GM12865 (cell line): Measurements from ENCODE around the gene ZC3H10.

Experiments used
- DNase-seq: peaks from one replicate; pipeline ENCODE4 v3.0.0; 2010; ENCODE audit warnings: low read depth
- H3K4me3 ChIP-seq: 2 replicates; pipeline ENCODE4 v1.5.1; 2011; ENCODE audit warnings: mild to moderate bottlenecking, low read depth, low read length, control low read depth
- TF ChIP-seq, protein P1 (sequence below): IDR thresholded peaks from 2 replicates; pipeline ENCODE4 v1.5.1; 2011; ENCODE audit warnings: low read length, control low read depth, low read depth, inconsistent platforms; ENCODE audit not compliant: insufficient read depth; ENCODE audit errors: missing control alignments

Gene ZC3H10

DNA sequence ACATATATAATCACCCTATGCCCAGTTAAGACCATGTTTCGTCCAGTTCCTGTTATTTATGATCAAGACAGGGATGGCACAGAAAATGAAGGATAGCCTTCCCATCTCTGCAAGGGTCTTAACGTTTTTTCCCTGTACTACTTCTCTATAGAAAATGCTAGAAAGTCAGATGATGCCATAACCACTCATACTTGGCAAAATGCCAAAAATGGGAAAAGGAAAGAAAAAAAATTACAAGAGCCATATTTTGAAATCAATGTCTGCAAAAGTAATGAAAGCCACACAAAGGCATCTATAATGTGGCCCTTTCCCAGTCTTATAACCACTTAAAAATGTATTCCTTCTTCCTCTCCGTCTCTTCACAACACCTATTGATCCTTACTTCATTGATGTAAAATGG is 32.5 kb downstream of the ZC3H10 start:
- TF ChIP-seq, protein P1, sequence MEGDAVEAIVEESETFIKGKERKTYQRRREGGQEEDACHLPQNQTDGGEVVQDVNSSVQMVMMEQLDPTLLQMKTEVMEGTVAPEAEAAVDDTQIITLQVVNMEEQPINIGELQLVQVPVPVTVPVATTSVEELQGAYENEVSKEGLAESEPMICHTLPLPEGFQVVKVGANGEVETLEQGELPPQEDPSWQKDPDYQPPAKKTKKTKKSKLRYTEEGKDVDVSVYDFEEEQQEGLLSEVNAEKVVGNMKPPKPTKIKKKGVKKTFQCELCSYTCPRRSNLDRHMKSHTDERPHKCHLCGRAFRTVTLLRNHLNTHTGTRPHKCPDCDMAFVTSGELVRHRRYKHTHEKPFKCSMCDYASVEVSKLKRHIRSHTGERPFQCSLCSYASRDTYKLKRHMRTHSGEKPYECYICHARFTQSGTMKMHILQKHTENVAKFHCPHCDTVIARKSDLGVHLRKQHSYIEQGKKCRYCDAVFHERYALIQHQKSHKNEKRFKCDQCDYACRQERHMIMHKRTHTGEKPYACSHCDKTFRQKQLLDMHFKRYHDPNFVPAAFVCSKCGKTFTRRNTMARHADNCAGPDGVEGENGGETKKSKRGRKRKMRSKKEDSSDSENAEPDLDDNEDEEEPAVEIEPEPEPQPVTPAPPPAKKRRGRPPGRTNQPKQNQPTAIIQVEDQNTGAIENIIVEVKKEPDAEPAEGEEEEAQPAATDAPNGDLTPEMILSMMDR: no peak
- no peak overlapping the region for H3K4me3 ChIP-seq
- no peak for DNase-seq

DNA sequence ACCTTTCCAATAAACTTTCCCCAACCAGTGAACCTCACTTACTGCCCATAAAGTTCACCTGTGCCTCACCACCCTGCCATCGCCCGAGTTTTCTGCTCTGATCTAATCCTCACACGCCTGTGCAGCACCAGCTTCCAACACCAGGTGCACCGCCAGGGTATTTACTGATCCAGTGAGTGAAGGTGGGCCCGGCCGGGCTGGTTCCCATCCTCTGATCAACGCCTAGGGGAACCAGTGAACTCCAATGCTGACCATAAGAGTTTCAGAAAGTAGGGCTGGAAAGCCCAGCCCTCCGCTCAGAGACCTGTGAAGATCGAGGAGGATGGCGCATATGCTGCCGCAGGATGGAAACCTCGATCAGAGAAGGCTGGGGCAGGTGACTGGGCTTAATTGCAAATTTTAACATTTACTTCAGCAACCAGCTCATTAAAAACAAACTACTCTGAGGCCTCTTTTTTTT is 33.6 kb downstream of the ZC3H10 start:
- peak overlapping the region; percentile 85 for H3K4me3 ChIP-seq
- DNase-seq: peak; percentile 85
- TF ChIP-seq, protein P1: peak; percentile 57

DNA sequence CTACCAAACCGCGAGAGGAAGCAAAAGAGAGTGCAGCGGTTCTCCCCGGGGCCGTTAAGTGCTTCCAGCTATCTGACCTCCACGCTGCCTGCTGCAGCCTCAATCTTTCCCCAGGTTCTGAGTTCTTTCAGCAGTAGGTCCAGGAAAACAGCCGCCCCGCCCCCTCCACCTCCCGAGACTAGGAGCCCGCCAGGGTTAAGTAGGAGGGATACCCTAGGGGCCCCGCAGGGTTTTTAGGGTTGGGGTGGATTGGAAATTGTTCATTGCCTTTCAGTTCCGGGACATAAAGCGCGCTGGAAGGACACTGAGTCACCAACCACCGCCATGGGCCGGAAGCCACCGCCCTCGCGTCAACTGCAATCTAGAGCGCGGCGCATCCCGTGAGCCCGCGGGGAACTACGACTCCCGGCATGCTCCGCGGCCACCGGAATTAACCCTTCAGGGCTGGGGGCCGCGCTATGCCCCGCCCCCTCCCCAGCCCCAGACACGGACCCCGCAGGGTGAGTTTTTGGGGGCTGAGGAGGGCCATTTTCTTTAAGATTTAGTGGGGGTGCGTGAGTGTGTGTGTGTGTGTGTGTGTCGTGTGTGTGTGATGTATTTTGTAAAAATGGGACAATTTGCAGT is 34.2 kb downstream of the ZC3H10 start, which contains the start of gene MYL6B:
Gene MYL6B, plus strand, starts transcription at position 456 of the 624 bp plus-strand sequence. CDS start 1,332 bp downstream, outside the sequence.
- TF ChIP-seq, protein P1: no peak
- DNase-seq: peak; percentile 95

DNA sequence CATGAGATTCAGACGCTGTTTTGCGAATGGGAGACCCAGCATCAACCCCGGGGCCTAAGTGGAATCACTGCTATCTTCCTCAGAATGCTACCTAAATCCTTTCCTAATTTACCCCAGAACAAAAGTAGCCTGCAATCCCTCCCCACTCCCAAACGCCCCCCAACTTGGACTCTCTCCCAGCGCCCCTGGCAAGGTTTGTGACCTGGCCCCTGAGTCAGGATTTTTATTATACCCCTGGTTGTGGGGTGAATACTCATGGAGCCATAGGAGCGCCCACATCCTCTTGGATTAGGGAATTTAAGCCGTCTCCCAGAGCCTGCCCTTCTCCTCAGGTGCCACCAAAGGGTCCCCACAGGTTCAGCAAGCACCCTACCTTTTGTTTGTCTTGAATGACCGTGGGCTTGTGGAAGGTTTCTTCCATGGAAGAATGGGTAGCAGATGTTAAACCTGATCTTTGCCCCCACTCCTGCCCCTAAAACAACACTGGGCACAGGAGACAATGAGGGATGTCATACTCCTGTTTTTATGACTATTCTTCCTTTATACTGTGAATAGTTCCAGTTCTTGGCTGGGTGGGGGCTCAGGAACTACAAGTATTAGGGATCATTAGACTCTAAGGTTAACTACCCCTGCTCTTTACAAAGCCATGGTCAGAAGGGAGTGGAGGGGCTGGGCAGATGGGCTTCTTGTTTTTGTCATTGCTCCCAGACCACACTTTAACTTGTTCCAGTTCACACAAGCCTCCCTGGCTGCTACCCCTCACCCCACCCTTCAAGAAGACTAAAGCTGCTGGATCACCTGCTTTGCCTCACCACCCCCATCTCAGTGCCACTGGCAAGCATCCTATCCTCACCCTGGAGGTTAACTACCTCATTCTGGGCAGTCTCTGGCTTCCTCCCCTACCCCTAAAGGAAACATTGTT is 35.0 kb downstream of the ZC3H10 start:
- H3K4me3 ChIP-seq: peak overlapping the region; percentile 85
- TF ChIP-seq, protein P1: no peak
- DNase-seq: no peak

More for the DNA sequence above, 34.2 kb downstream of the ZC3H10 start, which contains the start of gene MYL6B:
- peak within 1 kb of the TSS; percentile 85 for H3K4me3 ChIP-seq

DNA sequence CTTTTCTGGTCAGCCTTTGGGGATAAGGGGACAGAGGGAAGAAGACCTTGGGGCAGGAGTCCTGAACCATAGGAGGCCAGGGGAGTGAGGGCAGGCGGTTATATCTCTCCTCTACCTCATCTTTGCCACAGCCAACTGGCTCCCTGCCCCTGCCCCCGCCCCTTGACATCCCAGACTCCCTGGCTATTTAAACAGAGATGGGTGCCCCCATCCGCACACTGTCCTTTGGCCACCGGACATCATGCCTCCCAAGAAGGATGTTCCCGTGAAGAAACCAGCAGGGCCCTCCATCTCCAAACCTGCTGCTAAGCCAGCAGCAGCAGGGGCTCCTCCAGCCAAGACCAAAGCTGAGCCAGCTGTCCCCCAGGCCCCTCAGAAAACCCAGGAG is 35.6 kb downstream of the ZC3H10 start:
- TF ChIP-seq, protein P1: no peak
- no peak overlapping the region for H3K4me3 ChIP-seq
- no peak for DNase-seq

DNA sequence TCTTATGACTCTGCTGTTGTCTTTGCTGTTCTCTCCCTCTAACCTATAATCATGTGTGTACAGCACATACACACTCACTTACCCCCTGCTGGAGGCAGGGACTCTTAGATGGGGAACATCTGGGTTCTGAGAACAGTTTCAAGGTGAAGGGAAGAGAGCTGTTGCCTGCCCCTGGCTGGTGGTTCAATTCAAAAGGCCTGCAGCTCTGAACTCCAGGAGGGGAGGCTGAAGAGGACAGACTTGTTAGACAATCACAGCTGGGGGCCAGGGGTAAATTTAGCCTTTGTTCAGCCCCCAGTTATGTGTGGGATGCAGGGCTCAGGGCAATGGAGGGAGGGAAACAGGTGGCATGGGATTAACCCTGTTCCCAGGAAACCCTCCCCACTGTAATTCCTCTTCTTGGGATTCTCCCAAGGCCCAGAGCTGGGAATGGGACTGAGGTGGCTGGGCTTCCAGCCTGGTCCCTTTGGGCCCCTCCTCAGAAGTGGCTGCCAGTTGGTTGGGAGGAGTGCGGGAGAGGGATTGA is 36.2 kb downstream of the ZC3H10 start:
- TF ChIP-seq, protein P1: no peak
- no peak for DNase-seq
- H3K4me3 ChIP-seq: no peak overlapping the region
